ENCODE measurements around the gene PRRT1.

GRCh38 chr6:32198345-32198696 is 46.6 kb upstream of the PRRT1 start:
- TF ChIP-seq CTCF (IDR thresholded peaks at IDR 0.05 in 8 of 11, conservative IDR thresholded peaks at IDR 0.05 in 3 of 11) (no peak), POLR2A (IDR thresholded peaks at IDR 0.05) (no peak)

Data from spleen (tissue), 7 donors.